ENCODE data around the gene OGN.

The OGN gene

DNA sequence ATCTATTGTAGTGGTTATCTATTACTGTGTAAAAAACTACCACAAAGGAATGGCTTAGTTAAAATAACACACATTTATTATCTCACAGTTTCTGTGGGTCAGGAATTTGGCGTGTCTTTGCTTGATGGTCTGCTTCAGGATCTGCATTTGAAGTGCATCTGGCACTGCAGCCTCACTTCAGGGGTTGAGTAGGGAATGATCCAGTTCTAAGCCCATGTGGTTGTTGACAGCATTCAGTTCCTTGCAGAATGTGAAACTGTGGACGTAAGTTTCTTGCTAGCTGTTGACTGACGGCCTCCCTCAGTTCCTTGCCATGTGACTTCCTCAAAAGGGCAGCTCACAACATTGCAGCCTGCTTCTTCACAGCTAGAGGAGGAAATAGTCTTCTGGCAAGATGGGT, 2.1 kb upstream of the OGN start:
- TF ChIP-seq FOXP2 (optimal IDR thresholded peaks at IDR 0.05; ENCODE audit: borderline replicate concordance, extremely low read depth, extremely low read length, insufficient read depth) (no peak), POLR2AphosphoS5 (IDR thresholded peaks at IDR 0.05; ENCODE audit: low read depth, low read length) (no peak), SIN3A (IDR thresholded peaks at IDR 0.05; ENCODE audit: borderline replicate concordance, insufficient read depth, low read length) (no peak), TAF1 (IDR thresholded peaks at IDR 0.05; ENCODE audit: borderline replicate concordance, insufficient read depth, low read length) (no peak)
- TF ChIP-seq, protein P1, sequence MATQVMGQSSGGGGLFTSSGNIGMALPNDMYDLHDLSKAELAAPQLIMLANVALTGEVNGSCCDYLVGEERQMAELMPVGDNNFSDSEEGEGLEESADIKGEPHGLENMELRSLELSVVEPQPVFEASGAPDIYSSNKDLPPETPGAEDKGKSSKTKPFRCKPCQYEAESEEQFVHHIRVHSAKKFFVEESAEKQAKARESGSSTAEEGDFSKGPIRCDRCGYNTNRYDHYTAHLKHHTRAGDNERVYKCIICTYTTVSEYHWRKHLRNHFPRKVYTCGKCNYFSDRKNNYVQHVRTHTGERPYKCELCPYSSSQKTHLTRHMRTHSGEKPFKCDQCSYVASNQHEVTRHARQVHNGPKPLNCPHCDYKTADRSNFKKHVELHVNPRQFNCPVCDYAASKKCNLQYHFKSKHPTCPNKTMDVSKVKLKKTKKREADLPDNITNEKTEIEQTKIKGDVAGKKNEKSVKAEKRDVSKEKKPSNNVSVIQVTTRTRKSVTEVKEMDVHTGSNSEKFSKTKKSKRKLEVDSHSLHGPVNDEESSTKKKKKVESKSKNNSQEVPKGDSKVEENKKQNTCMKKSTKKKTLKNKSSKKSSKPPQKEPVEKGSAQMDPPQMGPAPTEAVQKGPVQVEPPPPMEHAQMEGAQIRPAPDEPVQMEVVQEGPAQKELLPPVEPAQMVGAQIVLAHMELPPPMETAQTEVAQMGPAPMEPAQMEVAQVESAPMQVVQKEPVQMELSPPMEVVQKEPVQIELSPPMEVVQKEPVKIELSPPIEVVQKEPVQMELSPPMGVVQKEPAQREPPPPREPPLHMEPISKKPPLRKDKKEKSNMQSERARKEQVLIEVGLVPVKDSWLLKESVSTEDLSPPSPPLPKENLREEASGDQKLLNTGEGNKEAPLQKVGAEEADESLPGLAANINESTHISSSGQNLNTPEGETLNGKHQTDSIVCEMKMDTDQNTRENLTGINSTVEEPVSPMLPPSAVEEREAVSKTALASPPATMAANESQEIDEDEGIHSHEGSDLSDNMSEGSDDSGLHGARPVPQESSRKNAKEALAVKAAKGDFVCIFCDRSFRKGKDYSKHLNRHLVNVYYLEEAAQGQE (IDR thresholded peaks at IDR 0.05; ENCODE audit: insufficient read depth in 1 of 2, low read depth in 2 of 2, low read length in 2 of 2) = no peak

GRCh38 chr9:92405818-92406217, 1.4 kb upstream of the OGN start:
- TF ChIP-seq FOXP2 (optimal IDR thresholded peaks at IDR 0.05; ENCODE audit: borderline replicate concordance, extremely low read depth, extremely low read length, insufficient read depth) (no peak), SIN3A (IDR thresholded peaks at IDR 0.05; ENCODE audit: borderline replicate concordance, insufficient read depth, low read length) (no peak), POLR2AphosphoS5 (IDR thresholded peaks at IDR 0.05; ENCODE audit: low read depth, low read length) (no peak), TAF1 (IDR thresholded peaks at IDR 0.05; ENCODE audit: borderline replicate concordance, insufficient read depth, low read length) (no peak)
- TF ChIP-seq, protein P1 (IDR thresholded peaks at IDR 0.05; ENCODE audit: insufficient read depth in 1 of 2, low read depth in 2 of 2, low read length in 2 of 2) = no peak

DNA sequence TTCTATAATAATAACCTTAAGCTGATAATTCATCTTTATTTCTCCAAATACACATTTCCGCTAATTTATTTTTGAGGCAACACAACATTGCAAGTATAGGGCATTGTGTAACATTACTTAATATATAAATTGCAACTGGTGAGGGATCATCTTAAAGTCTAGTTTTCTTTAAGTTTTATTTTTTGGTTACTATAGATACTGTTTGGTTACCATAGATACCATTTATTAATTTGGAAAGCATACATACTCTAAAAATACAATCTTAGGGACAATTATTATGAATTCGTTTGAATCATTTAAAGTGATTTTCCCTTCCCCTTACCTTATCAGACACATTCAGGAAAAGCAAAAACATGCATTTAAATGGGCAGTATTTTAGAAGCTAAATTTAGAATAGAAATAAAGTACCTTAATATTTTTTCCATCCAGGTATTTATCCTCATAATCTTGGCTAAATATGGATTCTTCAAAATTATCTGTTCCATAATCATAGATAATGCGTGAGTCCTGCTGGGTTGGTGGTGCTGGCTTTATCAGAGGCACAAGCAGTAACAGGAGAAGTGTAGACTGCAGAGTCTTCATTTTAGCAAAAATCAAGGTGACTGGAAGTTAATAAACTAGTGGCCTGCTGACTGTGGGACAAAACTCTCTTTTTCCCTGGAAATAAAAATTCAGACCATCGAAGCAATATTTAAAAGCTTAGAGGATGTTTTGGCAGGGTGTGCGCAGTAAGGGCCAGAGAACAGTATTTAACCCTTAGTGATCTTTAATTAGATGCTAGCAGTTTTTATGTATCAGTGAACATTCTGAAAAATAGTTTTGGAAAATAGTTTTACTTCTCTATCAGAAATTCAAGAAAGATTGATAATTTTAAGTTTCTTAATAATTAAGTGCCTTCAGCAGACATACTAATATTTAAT, 1.3 kb downstream of the OGN start:
- TF ChIP-seq POLR2AphosphoS5 (IDR thresholded peaks at IDR 0.05; ENCODE audit: low read depth, low read length) = no peak

- TF ChIP-seq TAF1 (IDR thresholded peaks at IDR 0.05; ENCODE audit: borderline replicate concordance, insufficient read depth, low read length) = no peak
- no peak for TF ChIP-seq SIN3A (IDR thresholded peaks at IDR 0.05; ENCODE audit: borderline replicate concordance, insufficient read depth, low read length)
- no peak for TF ChIP-seq POLR2AphosphoS5 (IDR thresholded peaks at IDR 0.05; ENCODE audit: low read depth, low read length)
- TF ChIP-seq FOXP2 (optimal IDR thresholded peaks at IDR 0.05; ENCODE audit: borderline replicate concordance, extremely low read depth, extremely low read length, insufficient read depth) = no peak
- TF ChIP-seq, protein P1 (IDR thresholded peaks at IDR 0.05; ENCODE audit: insufficient read depth in 1 of 2, low read depth in 2 of 2, low read length in 2 of 2) = no peak
Measured at GRCh38 chr9:92402360-92402759, 2.0 kb downstream of the OGN start.

GRCh38 chr9:92397853-92398252, 6.5 kb downstream of the OGN start:
- TF ChIP-seq TAF1 (IDR thresholded peaks at IDR 0.05; ENCODE audit: borderline replicate concordance, insufficient read depth, low read length) (no peak), POLR2AphosphoS5 (IDR thresholded peaks at IDR 0.05; ENCODE audit: low read depth, low read length) (no peak), SIN3A (IDR thresholded peaks at IDR 0.05; ENCODE audit: borderline replicate concordance, insufficient read depth, low read length) (no peak), FOXP2 (optimal IDR thresholded peaks at IDR 0.05; ENCODE audit: borderline replicate concordance, extremely low read depth, extremely low read length, insufficient read depth) (no peak)
- TF ChIP-seq, protein P1 (IDR thresholded peaks at IDR 0.05; ENCODE audit: insufficient read depth in 1 of 2, low read depth in 2 of 2, low read length in 2 of 2) = no peak
